ENCODE results near the gene PIMREG. TPM values are rescaled to one million over a fixed set of nuclear protein-coding genes. Genes with fewer than 3 reads are reported as not detected.
A peak's percentile ranks its signal among the peaks of the same experiment; 100 is the strongest.

Gene PIMREG
- total RNA-seq, 4 donors from 2014 or later = 0.21 to 2.8 (median 0.84) TPM

GRCh38 chr17:6485646-6486412 is 41.6 kb downstream of the PIMREG start:
- no peak overlapping the region for H3K4me3 ChIP-seq (ENCODE audit: low read depth, poor library complexity, severe bottlenecking)
- TF ChIP-seq POLR2A (IDR thresholded peaks at IDR 0.05) = no peak
- no peak for TF ChIP-seq CTCF (IDR thresholded peaks at IDR 0.05)
- DNase-seq (ENCODE audit: low spot score in 2 of 2) = no peak
- intact Hi-C loops (cut with DNase I; ENCODE audit: low total_unique reads) = no loop called here
- 72 to 77% methylated on average over 5 of the region's 5 CpGs for WGBS, 2 donors

DNA sequence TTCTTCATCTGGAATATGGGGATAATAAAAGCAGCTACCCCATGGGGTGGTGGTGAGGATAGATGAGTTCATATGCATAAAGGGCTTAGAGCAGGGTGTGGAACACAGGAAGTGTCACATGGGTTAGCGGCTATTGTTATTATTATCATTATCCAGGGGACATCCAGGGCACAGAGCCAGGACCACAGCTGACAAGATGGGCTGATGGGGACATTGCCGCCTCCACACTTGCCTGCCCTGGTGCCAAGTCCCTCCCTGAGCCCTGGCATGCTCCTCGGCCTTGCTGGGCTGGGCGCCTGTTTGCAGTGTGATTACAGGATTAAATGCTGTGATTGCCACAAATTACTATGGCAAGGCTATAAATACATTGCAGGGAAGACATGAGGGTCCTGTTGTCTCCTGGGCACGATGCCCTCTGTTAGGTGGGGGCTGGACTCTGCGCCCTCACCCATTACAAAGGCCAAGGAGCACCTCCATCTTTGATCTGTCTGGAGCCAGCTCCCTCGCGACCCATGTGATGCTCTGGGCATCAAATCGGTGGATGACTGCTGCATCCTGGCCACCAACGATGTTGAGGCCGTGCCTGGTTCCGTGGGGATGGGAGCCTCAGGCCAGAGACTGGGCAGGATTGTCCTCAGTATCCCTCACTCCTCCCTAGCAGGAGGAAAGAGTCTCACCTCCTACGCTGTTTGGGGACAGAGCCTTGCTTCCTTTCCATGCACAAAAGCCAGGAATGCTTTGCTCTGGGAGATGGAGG is 43.2 kb downstream of the PIMREG start:
- DNase-seq (ENCODE audit: low spot score in 2 of 2) = peak in 1 of 2 donors; percentile 36
- H3K4me3 ChIP-seq (ENCODE audit: low read depth, poor library complexity, severe bottlenecking) = no peak overlapping the region
- intact Hi-C loops (cut with DNase I; ENCODE audit: low total_unique reads) = no loop called here
- no peak for TF ChIP-seq POLR2A (IDR thresholded peaks at IDR 0.05)
- TF ChIP-seq CTCF (IDR thresholded peaks at IDR 0.05) = no peak
- WGBS, 2 donors = 50 to 62% methylated on average over 7 to 12 of the region's 13 CpGs

- no peak for DNase-seq (ENCODE audit: low spot score in 2 of 2)
- 63 to 85% methylated on average over 6 of the region's 6 CpGs for WGBS, 2 donors
- intact Hi-C loops (cut with DNase I; ENCODE audit: low total_unique reads) = no loop called here
- no peak for TF ChIP-seq CTCF (IDR thresholded peaks at IDR 0.05)
- no peak for TF ChIP-seq POLR2A (IDR thresholded peaks at IDR 0.05)
- no peak overlapping the region for H3K4me3 ChIP-seq (ENCODE audit: low read depth, poor library complexity, severe bottlenecking)
Measured at GRCh38 chr17:6488008-6488539, 43.8 kb downstream of the PIMREG start.

GRCh38 chr17:6489016-6489550 is 44.8 kb downstream of the PIMREG start:
- 71 to 72% methylated on average over 6 of the region's 6 CpGs for WGBS, 2 donors
- no peak for TF ChIP-seq CTCF (IDR thresholded peaks at IDR 0.05)
- TF ChIP-seq POLR2A (IDR thresholded peaks at IDR 0.05) = no peak
- no peak for DNase-seq (ENCODE audit: low spot score in 2 of 2)
- intact Hi-C loops (cut with DNase I; ENCODE audit: low total_unique reads) = no loop called here
- H3K4me3 ChIP-seq (ENCODE audit: low read depth, poor library complexity, severe bottlenecking) = no peak overlapping the region

DNA sequence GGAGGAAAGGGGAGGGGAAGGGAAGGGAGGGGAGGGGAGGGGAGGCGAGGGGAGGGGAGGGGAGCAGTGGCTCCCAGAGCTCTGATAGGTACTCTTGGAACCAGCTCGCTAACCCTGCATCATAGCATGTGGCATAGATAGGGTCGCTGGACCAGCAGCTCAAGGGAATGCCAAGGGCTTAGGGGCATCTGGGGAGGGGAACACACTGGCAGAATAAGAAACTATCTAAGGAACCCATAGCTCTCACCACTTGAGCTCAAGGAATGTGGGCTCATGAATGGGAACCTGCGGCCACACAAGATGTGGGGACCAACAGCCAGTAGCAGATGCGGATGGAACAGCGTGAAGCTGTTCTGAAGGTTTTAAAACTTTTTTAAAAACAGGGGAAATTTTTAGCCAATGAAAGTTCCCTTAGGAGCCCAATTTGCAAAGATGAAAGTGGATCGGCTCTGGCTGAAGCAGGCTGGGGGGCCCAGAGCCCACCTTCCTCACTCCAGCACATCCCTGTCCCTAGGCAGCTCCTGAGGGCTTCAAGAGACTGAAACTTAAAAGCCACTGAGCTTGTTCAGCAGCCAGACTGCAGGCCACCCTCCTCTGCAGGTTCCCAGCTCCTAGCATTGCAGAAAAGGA is 46.9 kb downstream of the PIMREG start:
- no peak overlapping the region for H3K4me3 ChIP-seq (ENCODE audit: low read depth, poor library complexity, severe bottlenecking)
- intact Hi-C loops (cut with DNase I; ENCODE audit: low total_unique reads) = no loop called here
- TF ChIP-seq POLR2A (IDR thresholded peaks at IDR 0.05) = no peak
- no peak for TF ChIP-seq CTCF (IDR thresholded peaks at IDR 0.05)
- 87 to 90% methylated on average over 7 of the region's 7 CpGs for WGBS, 2 donors
- DNase-seq (ENCODE audit: low spot score in 2 of 2) = no peak
